SK-N-MC (cell line): Measurements from ENCODE around the gene DNPH1.

Experiments used
- DNase-seq: peaks from one replicate; pipeline ENCODE4 v3.0.0-alpha.2; 2011; ENCODE audit warnings: low read depth, low spot score
- H3K27ac ChIP-seq: fragments of 200-600 bp; sonication (generic); 2 replicates; pipeline ENCODE4 v1.5.1; 2016; ENCODE audit warnings: mixed run types
- H3K36me3 ChIP-seq: fragments of 200-600 bp; sonication (generic); 2 replicates; pipeline ENCODE4 v1.6.1; 2017; ENCODE audit warnings: antibody characterized with exemption, low read length, mixed read lengths; ENCODE audit not compliant: insufficient read depth
- H3K4me3 ChIP-seq: fragments of 200-600 bp; sonication (generic); 2 replicates; pipeline ENCODE4 v1.5.1; 2016
- H3K9ac ChIP-seq: fragments of 200-600 bp; sonication (generic); 2 replicates; pipeline ENCODE4 v1.8.0; 2017; ENCODE audit warnings: mixed run types, mixed read lengths; ENCODE audit not compliant: insufficient read length
- H3K9me3 ChIP-seq: fragments of 200-600 bp; sonication (generic); 2 replicates; pipeline ENCODE4 v1.6.1; 2017; ENCODE audit warnings: low read depth, mild to moderate bottlenecking, antibody characterized with exemption, low read length, moderate library complexity, mixed read lengths
- EZH2 ChIP-seq: fragments of 200-600 bp; sonication (generic); IDR thresholded peaks from one replicate; pipeline ENCODE4 v1.6.1; 2017; ENCODE audit warnings: antibody characterized with exemption
- FOXP2 ChIP-seq: optimal IDR thresholded peaks from 2 replicates; pipeline ENCODE3; 2011; ENCODE audit warnings: mild to moderate bottlenecking, moderate library complexity; ENCODE audit not compliant: insufficient read depth; ENCODE audit errors: extremely low read length, control extremely low read depth
- POLR2AphosphoS5 ChIP-seq: IDR thresholded peaks from 2 replicates; pipeline ENCODE4 v1.6.1; 2012; ENCODE audit warnings: mild to moderate bottlenecking, low read depth, low read length, borderline replicate concordance

The DNPH1 gene

DNA sequence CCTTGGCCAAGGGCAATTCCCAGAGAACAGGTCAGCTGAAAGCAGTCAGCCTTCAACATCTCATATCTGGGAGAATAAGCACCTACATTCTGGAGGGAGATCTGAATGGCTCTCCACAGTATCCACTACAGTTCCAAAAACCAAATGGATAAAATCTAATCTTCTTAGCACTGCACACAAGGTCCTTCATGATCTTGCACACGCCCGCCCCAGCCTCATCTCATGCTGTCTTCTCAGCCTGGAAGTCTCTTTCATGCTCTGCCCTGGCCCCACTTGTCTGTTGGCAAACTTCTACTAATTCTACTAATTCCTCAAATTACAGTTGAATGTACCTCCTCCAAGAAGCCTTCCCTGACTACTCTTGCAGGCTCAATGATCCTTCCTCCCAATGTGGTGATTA is 12.2 kb upstream of the DNPH1 start:
- no peak for DNase-seq
- H3K36me3 ChIP-seq: no peaks in the 10 kb centered on the region
- no peak overlapping the region for H3K4me3 ChIP-seq
- H3K9ac ChIP-seq: no peak overlapping the region
- H3K27ac ChIP-seq: no peak overlapping the region
- no peak for TF ChIP-seq EZH2
- no peak for TF ChIP-seq POLR2AphosphoS5
- no peak for TF ChIP-seq FOXP2
- no peaks in the 10 kb centered on the region for H3K9me3 ChIP-seq

DNA sequence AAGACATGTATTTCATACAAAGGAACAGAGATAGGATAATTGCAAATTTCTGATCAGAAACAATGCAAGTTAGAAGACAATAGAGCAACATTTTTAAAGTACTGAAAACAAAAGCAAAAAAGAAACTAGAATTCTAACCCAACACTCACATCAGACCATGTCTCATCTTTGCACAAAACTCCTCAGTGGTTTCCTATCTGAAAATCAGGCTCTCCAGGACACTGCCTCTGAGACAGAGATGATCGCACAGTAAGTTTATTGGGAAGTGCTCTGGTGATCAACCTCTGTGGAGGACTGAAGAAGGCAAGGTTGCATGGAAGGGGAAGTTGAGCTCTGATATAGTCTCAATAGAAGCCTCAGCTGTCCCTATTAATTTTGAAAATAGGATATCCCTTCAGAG is 11.7 kb upstream of the DNPH1 start:
- no peak overlapping the region for H3K27ac ChIP-seq
- H3K36me3 ChIP-seq: no peaks in the 10 kb centered on the region
- no peak for DNase-seq
- H3K4me3 ChIP-seq: no peak overlapping the region
- no peaks in the 10 kb centered on the region for H3K9me3 ChIP-seq
- no peak overlapping the region for H3K9ac ChIP-seq
- TF ChIP-seq EZH2: no peak
- TF ChIP-seq FOXP2: no peak
- TF ChIP-seq POLR2AphosphoS5: no peak

DNA sequence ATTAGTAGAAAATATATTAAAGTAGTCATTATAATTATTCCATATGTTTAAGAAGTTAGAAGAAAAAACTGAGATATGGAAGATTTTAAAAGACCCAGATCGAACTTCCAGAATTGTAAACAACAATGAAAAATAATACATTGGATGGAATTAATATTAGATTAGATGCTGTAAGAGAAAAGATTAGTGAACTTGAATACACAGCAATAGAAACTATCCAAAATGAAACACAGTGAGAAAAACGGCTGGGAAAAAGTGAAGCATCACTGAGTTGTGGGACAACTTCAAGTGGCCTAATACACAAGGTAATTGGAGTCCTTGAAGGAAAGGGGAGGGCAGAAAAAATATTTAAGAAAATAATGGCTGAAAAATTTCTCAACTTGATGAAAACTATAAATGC is 9.8 kb upstream of the DNPH1 start:
- DNase-seq: no peak
- Histone ChIP-seq H3K9me3 (no peaks in the 10 kb centered on the region), H3K9ac (no peak overlapping the region), H3K27ac (no peak overlapping the region), H3K36me3 (no peaks in the 10 kb centered on the region), H3K4me3 (no peak overlapping the region)
- TF ChIP-seq EZH2: no peak
- TF ChIP-seq POLR2AphosphoS5: no peak
- no peak for TF ChIP-seq FOXP2

DNA sequence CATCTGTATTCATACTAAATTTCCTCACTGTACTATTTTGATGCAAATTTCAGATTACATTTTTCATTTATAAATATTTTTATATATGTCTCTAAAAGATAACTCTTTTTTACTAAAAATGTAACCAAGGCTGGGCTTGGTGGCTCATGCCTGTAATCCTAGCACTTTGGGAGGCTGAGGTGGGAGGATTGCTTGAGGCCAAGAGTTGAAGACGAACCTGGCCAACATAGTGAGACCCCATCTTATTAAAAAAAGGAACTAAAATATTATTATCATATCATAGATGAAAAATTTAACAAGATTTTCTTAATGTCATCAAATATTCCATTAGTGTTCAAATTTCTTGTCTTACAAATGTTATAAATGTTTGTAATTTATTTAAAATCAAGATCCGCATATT is 6.6 kb upstream of the DNPH1 start:
- H3K9ac ChIP-seq: no peak overlapping the region
- no peaks in the 10 kb centered on the region for H3K9me3 ChIP-seq
- H3K27ac ChIP-seq: no peak overlapping the region
- H3K4me3 ChIP-seq: no peak overlapping the region
- TF ChIP-seq POLR2AphosphoS5 (no peak), EZH2 (no peak), FOXP2 (no peak)
- no peak for DNase-seq
- no peaks in the 10 kb centered on the region for H3K36me3 ChIP-seq

DNA sequence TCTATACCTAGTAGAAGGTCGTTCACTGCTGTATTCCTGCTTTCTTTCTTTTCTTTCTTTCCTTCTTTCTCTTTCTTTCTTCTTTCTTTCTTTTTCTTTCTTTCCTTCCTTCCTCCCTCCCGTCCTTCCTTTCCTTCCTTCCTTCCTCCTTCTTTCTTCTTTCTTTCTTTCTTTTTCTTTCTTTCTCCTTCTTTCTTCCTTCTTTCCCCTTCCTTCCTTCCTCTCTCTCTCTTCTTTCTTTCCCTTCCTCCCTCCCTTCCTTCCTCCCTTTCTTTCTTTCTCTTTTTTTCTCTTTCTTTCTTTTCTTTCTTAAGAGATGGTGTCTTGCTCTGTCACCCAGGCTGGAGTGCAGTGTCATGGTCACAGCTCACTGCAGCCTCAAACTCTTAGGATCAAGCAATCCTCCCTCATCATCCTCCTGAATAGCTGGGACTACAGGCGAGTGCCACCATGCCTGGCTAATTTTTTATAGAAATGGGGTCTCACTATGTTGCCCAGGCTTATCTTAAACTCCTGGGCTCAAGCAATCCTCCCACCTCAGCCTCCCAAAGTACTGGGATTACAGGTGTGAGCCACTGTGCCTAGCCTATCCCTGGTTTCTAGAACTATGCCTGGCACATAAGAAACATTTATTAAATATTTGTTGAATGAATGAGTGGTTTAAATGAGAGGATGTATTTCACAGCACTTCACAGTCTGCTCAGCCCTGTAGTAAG is 2.6 kb upstream of the DNPH1 start:
- no peak for TF ChIP-seq EZH2
- TF ChIP-seq FOXP2: no peak
- TF ChIP-seq POLR2AphosphoS5: no peak
- no peak for DNase-seq
- Histone ChIP-seq H3K36me3 (no peaks in the 10 kb centered on the region), H3K4me3 (no peak overlapping the region), H3K27ac (no peak overlapping the region), H3K9ac (no peak overlapping the region), H3K9me3 (no peaks in the 10 kb centered on the region)

DNA sequence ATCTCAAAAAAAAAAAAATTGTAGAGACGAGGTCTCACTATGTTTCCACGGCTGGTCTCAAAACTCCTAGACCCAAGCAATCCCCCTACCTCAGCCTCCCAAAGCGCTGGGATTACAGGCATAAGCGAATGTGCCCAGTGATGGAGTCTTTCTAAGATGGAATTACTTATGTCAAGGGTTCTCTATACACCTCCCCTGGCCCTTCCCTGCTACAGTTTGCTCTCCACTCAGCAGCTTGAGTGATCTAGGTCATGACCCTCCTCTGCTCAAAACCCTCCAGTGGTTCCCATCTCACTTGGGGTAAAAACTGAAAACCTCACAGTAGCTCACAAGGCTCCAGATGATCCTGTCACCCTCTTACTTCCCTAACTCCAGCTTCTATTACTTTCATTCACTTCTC is 1.8 kb upstream of the DNPH1 start:
- Histone ChIP-seq H3K9me3 (no peaks in the 10 kb centered on the region), H3K9ac (no peak overlapping the region), H3K36me3 (no peaks in the 10 kb centered on the region; the same call in 1 of the 2 replicates), H3K27ac (no peak overlapping the region), H3K4me3 (no peak overlapping the region)
- no peak for DNase-seq
- no peak for TF ChIP-seq POLR2AphosphoS5
- TF ChIP-seq FOXP2: no peak

DNA sequence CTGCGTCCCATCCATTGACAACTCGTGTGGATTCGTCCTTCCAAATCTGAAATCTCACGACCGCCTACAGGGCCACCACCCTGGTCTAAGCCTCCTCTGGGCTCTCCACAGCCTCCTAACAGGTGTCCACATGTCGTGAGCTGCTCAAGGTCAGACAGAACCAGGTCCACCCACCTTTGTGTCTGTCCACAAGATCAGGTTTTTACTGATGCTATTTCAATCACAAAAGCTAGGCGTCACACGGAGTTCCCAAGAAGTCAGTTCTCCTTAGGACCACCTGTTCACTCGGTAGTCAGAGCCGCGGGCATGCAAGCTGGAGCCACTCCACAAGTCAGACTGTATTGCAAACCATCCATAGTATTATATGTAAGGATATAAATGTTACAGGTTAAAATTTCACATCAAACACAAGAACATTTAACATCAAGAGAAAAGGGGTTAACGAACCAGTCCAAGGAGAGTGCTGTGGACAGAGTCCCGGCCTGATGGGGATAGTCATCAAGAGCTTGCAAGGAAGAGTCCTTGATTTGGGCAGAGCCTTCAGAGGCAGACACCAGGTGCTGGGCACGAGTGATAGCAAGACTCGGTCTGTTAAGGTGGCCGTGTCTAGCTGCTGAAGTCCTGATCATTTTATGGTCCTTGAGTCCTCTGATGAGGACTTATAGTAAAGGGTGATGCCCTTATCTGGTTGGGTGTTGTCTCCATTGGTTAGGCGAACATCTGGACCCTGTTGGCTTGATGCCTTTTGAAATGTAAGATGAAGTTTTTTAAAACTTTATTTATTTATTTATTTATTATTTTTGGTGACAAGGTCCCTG is 731 bp upstream of the DNPH1 start:
- Histone ChIP-seq H3K9me3 (no peaks in the 10 kb centered on the region), H3K27ac (no peak overlapping the region), H3K36me3 (peaks cover 6% of the 10 kb centered on the region; the same call in 1 of the 2 replicates), H3K4me3 (peak overlapping the region; percentile 87; the same call in 1 of the 2 replicates), H3K9ac (no peak overlapping the region)
- no peak for DNase-seq
- no peak for TF ChIP-seq FOXP2
- no peak for TF ChIP-seq EZH2
- TF ChIP-seq POLR2AphosphoS5: no peak

DNA sequence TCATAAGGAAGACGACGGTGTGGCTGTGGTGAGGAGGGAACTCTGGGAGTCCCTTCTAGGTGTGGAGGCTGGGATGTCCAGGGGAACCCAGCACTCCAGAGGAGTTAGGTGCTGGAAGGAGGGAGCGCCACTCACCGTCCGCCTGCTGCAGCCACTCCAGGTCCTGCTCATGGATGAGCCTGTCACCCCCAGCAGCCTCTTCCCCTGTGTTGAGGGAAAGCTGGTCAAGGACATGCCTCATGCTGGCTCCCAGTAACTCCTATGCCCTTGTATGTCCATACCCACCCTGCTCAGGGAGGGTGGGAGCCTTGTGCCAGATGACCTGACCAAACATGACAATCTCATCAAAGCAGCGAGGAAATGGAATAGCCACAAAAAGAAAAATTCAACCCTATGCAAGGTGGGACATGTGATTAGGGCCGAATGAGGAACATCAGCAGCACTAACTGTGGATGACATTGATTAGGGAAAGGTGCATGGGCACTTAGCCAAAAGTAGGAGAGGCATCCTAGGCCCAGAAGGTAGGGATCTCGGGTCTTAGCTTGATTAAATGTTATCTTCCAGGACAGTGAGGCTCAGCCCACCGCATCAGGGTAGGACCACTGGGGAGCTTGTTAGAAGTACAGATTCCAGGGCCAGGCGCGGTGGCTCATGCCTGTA is 3.0 kb downstream of the DNPH1 start:
- Histone ChIP-seq H3K36me3 (peaks cover 6% of the 10 kb centered on the region; the same call in 1 of the 2 replicates), H3K9ac (no peak overlapping the region), H3K9me3 (no peaks in the 10 kb centered on the region), H3K4me3 (no peak overlapping the region), H3K27ac (no peak overlapping the region)
- no peak for TF ChIP-seq POLR2AphosphoS5
- TF ChIP-seq EZH2: no peak
- no peak for TF ChIP-seq FOXP2
- no peak for DNase-seq
